ENCODE data around the gene TNXB. TPM values are rescaled to one million over a fixed set of nuclear protein-coding genes. Genes with fewer than 3 reads are reported as not detected.
A peak's percentile ranks its signal among the peaks of the same experiment; 100 is the strongest.

Gene TNXB
- total RNA-seq, 1 experiment from 2014 or later: 3.0 TPM

DNA sequence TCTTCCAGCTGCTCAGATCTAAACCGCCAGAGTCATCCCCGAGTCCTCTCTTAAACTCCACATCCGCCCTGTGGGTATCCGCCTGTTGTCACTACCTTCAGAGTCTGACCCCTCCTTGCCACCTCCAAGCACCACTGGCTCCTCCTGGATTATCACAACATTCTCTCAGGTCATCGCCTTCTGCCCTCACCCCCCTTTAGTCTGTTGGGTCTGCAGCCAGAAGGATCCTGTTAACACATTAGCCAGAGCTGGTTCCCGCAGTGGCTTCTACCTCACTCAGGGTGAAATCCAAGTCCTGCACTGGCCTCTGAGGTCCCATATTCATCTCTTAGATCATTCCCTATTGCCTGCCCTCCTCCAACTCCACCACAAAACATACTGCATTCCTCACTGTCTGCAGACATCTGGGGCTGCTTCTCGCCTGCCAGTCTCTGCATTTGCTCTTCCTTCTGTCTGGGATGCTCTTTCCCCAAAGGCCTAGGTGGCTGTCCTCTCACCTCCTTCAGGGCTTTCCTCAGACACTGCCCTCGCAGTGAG lies 34.1 kb downstream of the TNXB start:
- CTCF ChIA-PET: interaction anchor here (0.6 to 0.9 kb wide), 2 partner anchors 13 to 120 kb away, joined by 3 to 5 read pairs; no protein-coding TSS in a partner anchor
- Mint-ChIP-seq H3K4me3 (ENCODE audit: unreplicated experiment) (no peak overlapping the region), H3K4me1 (ENCODE audit: insufficient read depth, unreplicated experiment) (peaks cover 15% of the 10 kb centered on the region)

DNA sequence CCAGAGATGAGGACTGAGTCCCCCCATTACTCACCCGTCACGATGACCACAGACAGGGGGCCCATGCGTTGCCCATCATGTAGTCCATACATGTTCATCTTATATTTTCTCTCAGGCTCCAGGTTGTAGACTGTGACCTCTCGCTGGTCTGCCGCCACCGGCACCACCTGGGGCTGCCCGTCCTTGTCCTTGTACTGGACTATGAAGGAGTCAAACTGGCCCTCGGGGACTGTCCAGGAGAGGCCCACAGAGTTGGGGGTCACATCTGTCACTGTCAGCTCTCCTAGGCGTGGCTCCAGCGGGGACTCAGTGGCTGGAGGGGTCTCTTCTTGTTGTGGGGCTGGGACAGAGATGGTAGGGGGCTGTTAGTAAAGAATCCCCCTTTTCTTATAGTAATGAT lies 35.5 kb downstream of the TNXB start:
- Mint-ChIP-seq H3K4me1 (ENCODE audit: insufficient read depth, unreplicated experiment) (peaks cover 7% of the 10 kb centered on the region), H3K9me3 (ENCODE audit: unreplicated experiment) (no peaks in the 10 kb centered on the region), H3K4me3 (ENCODE audit: unreplicated experiment) (no peak overlapping the region), H3K27ac (ENCODE audit: low read depth, unreplicated experiment) (no peak overlapping the region), H3K27me3 (ENCODE audit: insufficient read depth, unreplicated experiment) (peaks cover 7% of the 10 kb centered on the region), H3K36me3 (ENCODE audit: insufficient read depth, unreplicated experiment) (peaks cover 12% of the 10 kb centered on the region)
- ChIA-PET CTCF (interaction anchor here (0.6 to 1.2 kb wide), 3 partner anchors 45 to 1117 kb away, joined by 3 to 5 read pairs (median 4); no protein-coding TSS in a partner anchor), POLR2A (no interaction called here)
- intact Hi-C loops (cut with micrococcal nuclease): no loop called here
- no peak for DNase-seq (ENCODE audit: unreplicated experiment)
- no peak for TF ChIP-seq CTCF (IDR thresholded peaks at IDR 0.05; ENCODE audit: unreplicated experiment)
- BruUV-seq (replicated peaks): no TSS peak

More for the DNA sequence above, 34.1 kb downstream of the TNXB start:
- peaks cover 12% of the 10 kb centered on the region for H3K36me3 Mint-ChIP-seq (ENCODE audit: insufficient read depth, unreplicated experiment)
- H3K9me3 Mint-ChIP-seq (ENCODE audit: unreplicated experiment): no peaks in the 10 kb centered on the region
- intact Hi-C loops (cut with micrococcal nuclease): no loop called here
- POLR2A ChIA-PET: no interaction called here
- TF ChIP-seq CTCF (IDR thresholded peaks at IDR 0.05; ENCODE audit: unreplicated experiment): no peak
- H3K27ac Mint-ChIP-seq (ENCODE audit: low read depth, unreplicated experiment): no peak overlapping the region
- DNase-seq (ENCODE audit: unreplicated experiment): no peak
- BruUV-seq (replicated peaks): no TSS peak
- peaks cover 7% of the 10 kb centered on the region for H3K27me3 Mint-ChIP-seq (ENCODE audit: insufficient read depth, unreplicated experiment)

DNA sequence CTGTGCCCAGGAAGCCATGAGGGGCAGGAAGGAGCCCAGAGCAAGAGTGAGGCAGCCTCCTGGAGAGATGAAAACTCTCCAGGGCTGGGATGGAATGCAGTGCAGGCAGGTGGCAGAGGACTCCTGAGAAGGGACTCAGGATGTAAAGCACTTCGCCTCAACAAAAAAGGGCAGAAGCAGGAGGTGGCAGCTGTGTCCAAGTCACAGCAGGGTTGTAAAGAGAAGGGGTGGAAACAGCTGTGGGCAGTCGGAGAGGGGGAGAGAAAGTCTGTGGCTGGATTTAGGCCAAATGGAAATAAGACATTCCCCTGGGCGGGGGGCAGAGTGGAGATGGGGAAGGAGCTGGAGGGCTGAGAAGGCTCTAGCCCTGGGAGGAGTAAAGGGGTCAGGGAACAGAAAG lies 36.0 kb downstream of the TNXB start:
- DNase-seq (ENCODE audit: unreplicated experiment): no peak
- Mint-ChIP-seq H3K27ac (ENCODE audit: low read depth, unreplicated experiment) (peak overlapping the region; percentile 71), H3K4me1 (ENCODE audit: insufficient read depth, unreplicated experiment) (peaks cover 7% of the 10 kb centered on the region), H3K36me3 (ENCODE audit: insufficient read depth, unreplicated experiment) (peaks cover 12% of the 10 kb centered on the region), H3K9me3 (ENCODE audit: unreplicated experiment) (no peaks in the 10 kb centered on the region), H3K4me3 (ENCODE audit: unreplicated experiment) (no peak overlapping the region), H3K27me3 (ENCODE audit: insufficient read depth, unreplicated experiment) (peaks cover 7% of the 10 kb centered on the region)
- intact Hi-C loops (cut with micrococcal nuclease): no loop called here
- ChIA-PET CTCF (interaction anchor here (0.6 to 1.2 kb wide), 4 partner anchors 23 to 1117 kb away, joined by 3 to 5 read pairs (median 4); no protein-coding TSS in a partner anchor), POLR2A (interaction anchor here (1.8 kb wide), 1 partner anchor 10 kb away, joined by 4 read pairs; no protein-coding TSS in a partner anchor)
- TF ChIP-seq CTCF (IDR thresholded peaks at IDR 0.05; ENCODE audit: unreplicated experiment): no peak
- no TSS peak for BruUV-seq (replicated peaks)

DNA sequence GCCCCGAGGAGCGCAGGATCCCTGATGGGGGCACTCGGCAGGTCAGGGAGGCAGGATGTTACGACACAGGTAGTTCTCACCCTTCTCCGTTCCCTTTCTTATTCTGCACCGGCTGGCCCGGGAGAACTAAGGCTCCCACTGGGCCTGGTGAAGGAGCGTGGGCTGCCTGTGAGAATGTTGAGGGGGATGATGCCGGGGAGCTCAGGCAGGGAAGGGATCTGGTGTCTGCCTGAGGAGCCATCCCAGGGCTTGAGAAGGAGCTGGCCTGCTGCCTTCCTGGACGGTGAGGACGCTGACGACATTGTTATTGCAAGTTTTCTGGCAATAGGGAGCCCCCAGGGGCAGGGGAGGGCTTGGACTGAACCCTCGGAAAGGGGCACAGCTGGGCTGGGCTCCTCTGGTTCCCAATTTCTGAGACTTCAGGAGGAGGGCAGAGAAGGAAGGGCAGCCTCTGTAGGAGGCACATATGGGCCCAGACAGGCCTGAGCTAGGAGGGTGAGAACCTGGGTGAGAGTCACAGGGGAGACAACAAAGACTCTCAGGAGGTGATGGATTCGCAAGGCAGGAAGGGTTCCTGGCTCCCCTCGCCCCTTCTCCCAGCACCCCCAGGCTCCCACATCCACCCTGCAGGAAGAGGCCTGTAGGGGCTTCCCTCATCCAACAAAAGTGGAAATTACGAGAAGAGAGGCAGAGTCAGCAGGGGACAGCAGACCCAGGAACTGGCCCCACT lies 38.2 kb downstream of the TNXB start:
- intact Hi-C loops (cut with micrococcal nuclease): no loop called here
- BruUV-seq (replicated peaks): no TSS peak
- no peak overlapping the region for H3K4me3 Mint-ChIP-seq (ENCODE audit: unreplicated experiment)
- H3K27me3 Mint-ChIP-seq (ENCODE audit: insufficient read depth, unreplicated experiment): peaks cover 7% of the 10 kb centered on the region
- no peaks in the 10 kb centered on the region for H3K9me3 Mint-ChIP-seq (ENCODE audit: unreplicated experiment)
- H3K27ac Mint-ChIP-seq (ENCODE audit: low read depth, unreplicated experiment): no peak overlapping the region
- DNase-seq (ENCODE audit: unreplicated experiment): no peak
- ChIA-PET POLR2A (interaction anchor here (0.7 kb wide), 1 partner anchor 16 kb away, joined by 5 read pairs; no protein-coding TSS in a partner anchor), CTCF (interaction anchor here (0.5 to 1.7 kb wide), 3 partner anchors 20 to 176 kb away, joined by 3 to 5 read pairs (median 5); no protein-coding TSS in a partner anchor)
- TF ChIP-seq CTCF (IDR thresholded peaks at IDR 0.05; ENCODE audit: unreplicated experiment): no peak
- peaks cover under 1% of the 10 kb centered on the region for H3K4me1 Mint-ChIP-seq (ENCODE audit: insufficient read depth, unreplicated experiment)
- peaks cover 12% of the 10 kb centered on the region for H3K36me3 Mint-ChIP-seq (ENCODE audit: insufficient read depth, unreplicated experiment)
